IPS DF 4.7 (cell line): ENCODE measurements around the gene PDK2.

ENCODE experiments used
- DNase-seq: peaks from one replicate; pipeline ENCODE4 v3.0.0-alpha.2; 2013; ENCODE audit warnings: low spot score; ENCODE audit errors: extremely low read depth

Gene PDK2

GRCh38 chr17:50094753-50095619 lies at the start of gene PDK2:
PDK2 (plus strand) TSS chr17:50095351; CDS start chr17:50095436, 85 bp downstream.
- no peak for DNase-seq

DNA sequence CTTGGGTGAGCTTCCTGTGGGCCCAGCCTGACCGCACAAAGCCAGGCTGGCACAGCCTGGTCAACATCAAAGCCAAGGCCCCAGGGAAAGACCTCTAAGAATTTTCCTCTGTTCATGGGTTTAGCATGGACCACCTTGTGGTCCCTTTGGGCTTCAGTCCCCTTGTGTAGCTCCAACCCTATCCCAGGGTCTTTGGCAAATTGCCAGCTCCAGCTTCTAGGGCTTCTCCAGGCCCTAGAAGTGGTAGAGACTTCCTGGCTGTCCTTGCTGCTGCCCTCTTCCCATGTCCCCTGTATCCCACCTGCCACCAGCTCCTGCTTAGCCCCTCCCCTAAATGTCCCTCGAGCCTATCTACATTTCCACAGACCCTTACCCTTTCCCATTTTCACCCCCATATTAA lies 49.0 kb upstream of the PDK2 start:
- DNase-seq = no peak

DNA sequence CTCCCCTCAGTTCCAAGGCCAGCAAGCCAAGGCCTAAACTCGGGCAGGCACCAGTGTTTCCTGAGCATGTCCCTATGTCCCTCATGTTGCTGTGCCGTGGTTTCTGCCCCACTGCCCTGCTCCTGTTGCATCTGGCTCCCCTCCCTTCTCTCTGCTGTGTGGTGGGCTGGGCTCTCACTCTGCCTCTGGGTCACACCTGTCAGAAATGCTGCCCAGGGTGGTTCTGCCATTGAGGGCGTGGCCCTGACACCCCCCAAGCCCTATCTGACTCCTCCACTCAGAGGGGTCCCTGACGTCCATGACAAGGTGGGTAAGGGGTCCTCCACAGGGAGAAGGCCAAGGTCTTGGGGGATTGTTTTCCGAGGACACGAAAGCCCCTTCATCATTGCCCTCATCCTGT lies 48.5 kb upstream of the PDK2 start:
- no peak for DNase-seq

GRCh38 chr17:50047083-50047482 lies 48.1 kb upstream of the PDK2 start:
- no peak for DNase-seq

DNA sequence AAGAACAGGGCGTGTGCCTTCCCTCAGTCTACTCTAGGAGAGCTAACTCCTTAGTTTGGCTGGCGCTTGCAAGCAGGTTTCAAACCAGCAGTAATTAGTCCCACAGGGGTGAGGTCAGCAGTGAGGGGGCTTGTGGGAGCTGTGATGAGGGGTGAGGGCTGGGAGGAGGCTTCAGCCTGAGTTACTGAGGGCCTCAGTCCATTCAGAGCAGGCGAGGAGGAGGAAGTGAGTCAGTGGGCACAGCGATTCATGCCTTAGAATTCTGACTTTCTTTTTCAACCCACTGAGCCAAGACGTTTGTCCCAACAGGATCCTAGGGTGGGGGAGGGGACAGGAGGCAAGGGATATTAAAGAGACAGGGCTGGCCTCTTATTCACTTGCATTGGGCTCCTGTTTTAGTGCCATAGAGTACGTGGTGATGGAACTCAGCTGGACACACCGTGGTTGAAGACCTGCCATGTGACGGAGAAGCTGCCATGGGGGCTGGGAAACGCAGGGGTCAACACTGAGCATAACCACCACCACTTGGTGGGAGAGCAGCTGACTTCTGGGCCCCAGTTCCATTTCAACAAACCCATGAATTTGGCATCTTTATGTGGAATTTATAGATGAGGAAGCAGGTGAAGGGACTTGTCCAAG lies 47.5 kb upstream of the PDK2 start:
- no peak for DNase-seq

DNA sequence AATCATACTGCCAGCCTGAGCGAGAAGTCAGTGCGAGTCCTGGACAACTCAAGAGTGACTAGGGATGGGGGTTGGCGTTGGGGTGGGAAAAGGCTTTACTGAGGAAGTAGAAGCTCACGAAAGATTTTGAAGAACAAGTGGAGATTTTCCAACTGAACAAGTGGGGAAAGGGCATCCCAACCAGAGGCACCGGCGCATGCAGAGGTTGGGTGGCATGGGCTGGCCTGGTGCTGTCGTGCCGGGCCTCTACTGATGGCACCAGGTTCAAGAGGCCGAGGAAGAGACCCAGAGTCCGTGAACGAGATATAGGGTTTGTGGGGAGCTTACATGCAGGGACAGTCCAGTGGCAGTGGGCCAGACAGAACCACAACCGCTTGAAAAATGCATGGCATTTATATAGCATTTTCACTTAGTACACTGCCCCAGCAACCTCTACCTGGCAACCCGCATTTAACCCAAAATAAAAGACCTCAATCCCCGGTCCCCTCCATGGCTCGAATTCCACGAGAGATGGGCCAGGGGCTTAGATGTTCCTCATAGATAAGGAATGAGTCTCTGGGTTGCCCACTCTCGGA lies 46.9 kb upstream of the PDK2 start:
- no peak for DNase-seq

DNA sequence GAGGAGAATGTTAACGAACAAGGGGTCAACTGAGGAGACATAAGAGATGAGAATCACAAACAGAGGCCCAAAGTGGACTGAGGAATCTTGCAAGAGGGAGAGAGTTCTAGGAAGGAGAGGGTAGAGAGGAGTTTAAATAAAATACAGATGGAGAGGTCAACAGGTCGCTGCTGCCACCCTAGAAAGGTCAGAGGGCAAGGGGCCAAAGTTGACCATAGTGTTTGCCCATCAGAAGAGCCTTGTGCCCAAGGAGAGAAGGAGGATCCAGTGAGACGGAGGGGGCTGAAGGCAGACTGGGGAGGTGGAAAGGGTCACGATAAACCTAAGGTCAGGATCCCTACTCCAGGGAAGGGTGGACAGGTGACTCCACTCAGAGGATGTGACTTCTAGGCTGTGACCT lies 46.2 kb upstream of the PDK2 start:
- no peak for DNase-seq

DNA sequence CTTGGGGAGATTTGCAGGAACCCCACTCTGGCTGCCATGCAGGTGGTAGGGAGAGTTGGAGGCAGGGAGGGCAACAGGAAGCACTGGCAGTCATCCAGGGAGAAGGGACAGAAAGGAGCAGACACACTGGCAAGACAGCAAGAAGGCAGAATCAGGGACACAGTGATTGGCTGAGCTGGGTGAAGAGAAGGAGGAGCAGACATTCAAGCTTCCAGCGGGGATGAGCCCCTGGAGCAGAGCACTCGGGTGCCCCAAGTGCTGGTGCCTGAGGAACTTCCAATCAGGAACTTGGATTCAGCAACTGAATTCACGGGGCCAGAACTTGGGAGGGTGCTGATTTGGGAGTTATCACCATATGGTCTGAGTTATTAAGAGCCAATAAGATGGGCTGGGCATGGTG lies 45.5 kb upstream of the PDK2 start:
- DNase-seq = no peak

- DNase-seq = no peak
Observed at GRCh38 chr17:50050431-50051032, 44.6 kb upstream of the PDK2 start.

DNA sequence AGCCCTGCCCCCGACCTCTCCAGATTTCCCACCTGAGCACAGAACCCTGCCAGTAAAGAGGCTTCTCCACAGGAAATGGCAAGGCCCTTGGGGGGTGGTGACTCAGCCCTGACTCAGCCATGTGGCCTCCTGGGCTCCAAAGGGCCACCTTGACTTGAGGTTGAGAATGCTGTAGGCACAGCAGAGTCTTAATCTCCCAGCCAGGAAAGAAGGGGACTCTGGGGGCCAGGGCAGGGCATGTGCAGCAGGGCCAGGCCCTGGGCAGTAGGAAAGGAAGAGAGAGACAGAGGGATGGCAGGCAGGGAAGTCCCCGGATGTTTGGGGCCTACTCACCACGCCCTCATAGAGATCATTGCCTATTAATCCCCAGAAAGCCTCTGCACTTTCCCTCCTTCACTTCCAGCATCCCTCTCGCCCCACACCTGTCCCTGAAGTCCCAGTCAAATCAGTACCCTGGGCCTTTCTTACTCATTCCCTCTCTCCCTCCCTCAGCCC lies 44.0 kb upstream of the PDK2 start:
- DNase-seq = no peak

- no peak for DNase-seq
Observed at GRCh38 chr17:50051606-50052005, 43.5 kb upstream of the PDK2 start.

- DNase-seq = no peak
Observed at GRCh38 chr17:50052241-50052796, 42.8 kb upstream of the PDK2 start.

DNA sequence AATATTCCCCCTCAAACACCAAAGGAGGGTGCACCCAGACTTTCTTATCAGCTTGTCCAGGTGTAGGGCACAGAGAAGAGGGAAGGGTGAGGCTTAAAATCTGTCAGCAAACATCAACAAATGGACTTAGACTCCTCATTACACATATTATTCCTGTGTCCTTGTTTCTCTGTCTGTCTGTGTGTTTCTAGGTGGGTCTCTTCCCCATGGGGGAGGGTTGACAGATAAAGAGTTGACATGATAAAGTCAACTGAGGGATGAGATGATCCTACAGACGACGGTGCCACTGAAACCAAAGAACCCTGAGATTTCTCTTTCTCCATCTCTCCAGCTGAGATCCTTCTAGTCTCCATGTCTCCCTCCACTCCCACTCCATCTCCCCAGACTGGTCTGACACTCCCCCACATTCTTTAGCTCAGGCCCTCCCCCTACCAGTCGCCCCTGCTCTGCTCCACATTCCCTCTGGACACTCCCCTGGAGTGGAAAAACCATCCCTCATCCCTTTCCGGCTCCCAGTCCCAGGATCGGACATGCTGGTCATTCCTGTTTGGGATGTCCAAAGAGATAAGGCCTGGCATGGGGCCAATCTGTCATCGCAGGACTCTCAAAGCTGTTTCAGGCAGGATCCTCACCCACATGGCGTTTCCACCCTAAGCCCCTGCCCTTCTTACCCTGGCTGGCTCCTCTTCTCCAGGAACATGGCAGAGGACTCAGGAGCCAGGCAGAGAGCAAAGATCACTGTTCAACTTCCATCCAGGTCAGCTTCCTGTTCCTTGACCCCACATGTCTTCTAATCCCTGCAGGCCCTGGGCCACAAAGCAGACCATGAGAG lies 42.1 kb upstream of the PDK2 start:
- no peak for DNase-seq

- no peak for DNase-seq
Observed at GRCh38 chr17:50053654-50053960, 41.5 kb upstream of the PDK2 start.

GRCh38 chr17:50055055-50055425 lies 40.1 kb upstream of the PDK2 start:
- no peak for DNase-seq

- no peak for DNase-seq
Observed at GRCh38 chr17:50055426-50056216, 39.5 kb upstream of the PDK2 start, which contains the start of gene ITGA3. ITGA3 (plus strand) TSS chr17:50056110; CDS start chr17:50056440, 330 bp downstream.

GRCh38 chr17:50056217-50056960 lies 38.8 kb upstream of the PDK2 start:
- DNase-seq = no peak

- no peak for DNase-seq
Observed at GRCh38 chr17:50056961-50057330, 38.2 kb upstream of the PDK2 start.

DNA sequence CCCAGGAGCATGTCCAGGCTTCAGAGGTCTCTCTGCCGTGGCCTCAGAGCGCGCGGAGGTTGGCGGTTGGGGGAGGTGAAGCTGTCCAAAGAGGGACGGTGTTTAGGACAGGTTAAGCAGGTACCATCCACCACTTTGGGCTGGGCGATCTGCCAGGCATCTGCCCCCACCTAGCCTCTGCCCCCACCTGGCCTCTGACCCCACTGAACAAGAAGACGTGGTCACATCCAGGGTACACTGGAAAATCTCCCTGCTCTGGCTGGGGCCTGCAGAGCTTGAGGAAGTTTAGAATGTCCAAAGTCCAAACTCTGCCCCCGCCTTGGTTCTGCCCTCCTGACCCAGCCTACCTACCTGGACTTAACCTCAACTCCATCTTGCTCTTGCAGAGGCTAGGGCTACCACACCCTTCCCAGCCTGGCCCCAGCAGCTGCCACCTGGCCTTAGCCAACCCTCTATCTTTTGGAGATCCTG lies 37.6 kb upstream of the PDK2 start:
- DNase-seq = no peak
